Stimulated activated CD8-positive, alpha-beta memory T cell treated with anti-CD3 and anti-CD28 coated beads, Interleukin-4, amount 100 ng/mL, for 24 hours (primary cell): ENCODE data around the gene TNFSF11.

Source experiments
- DNase-seq: peaks from one replicate; pipeline ENCODE4 v3.0.0-alpha.2; 2020; ENCODE audit warnings: low read depth

The TNFSF11 gene

DNA sequence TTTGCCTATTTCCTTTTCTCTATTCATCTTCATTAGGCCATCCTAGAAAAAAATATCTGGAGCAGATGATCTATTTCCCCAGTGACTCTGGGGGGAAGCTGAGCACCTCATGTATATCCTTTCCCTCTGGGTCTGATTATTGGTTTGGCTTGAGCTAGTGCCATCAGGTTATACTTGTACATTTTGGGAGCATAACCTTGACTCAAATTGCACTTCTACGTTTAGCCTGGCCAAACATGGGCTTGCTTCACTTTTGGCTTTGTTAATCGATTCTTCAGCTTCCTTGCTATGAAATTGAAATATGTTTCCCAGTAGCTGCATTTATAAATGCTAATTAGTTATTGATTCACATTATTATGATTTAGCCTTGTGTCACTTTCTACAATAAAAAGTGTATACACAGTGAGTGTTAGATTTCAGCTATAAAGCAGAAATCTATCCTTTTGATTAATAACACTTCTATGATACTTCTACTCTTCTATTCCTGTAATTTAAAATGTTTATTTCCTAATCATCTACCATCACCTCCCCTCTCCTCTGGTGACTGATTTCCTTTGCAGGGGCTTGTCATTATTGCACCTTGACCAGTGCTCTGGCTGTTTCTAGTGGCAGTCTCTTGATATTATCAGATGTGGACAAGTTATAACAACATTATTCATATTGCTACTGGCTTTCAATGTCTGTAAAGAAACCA is 37.3 kb downstream of the TNFSF11 start:
- DNase-seq = no peak

GRCh38 chr13:42612021-42612765 is 38.2 kb downstream of the TNFSF11 start:
- no peak for DNase-seq

- no peak for DNase-seq
These were observed 40.6 kb downstream of the TNFSF11 start for GRCh38 chr13:42614436-42615035.

GRCh38 chr13:42615691-42616090 is 41.7 kb downstream of the TNFSF11 start:
- no peak for DNase-seq

DNA sequence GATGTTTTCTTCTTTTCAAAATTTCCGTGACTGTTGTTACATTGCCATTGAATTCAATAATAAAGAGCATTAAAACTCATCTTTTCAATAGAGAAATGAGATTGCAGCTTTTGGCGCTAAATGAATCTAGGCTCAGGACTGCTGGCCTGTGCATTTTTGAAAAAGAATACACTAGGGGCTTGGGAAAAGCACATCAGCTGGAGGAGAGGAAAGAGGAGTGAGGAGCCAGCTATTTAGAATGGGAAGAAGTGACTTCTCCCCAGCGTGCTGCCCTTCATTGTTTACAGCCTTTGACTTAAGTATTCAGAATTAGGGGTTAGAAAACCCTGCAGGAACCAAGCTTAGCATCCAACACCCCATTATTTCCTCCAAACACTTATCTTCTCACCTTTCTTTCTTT is 43.3 kb downstream of the TNFSF11 start:
- DNase-seq = no peak

DNA sequence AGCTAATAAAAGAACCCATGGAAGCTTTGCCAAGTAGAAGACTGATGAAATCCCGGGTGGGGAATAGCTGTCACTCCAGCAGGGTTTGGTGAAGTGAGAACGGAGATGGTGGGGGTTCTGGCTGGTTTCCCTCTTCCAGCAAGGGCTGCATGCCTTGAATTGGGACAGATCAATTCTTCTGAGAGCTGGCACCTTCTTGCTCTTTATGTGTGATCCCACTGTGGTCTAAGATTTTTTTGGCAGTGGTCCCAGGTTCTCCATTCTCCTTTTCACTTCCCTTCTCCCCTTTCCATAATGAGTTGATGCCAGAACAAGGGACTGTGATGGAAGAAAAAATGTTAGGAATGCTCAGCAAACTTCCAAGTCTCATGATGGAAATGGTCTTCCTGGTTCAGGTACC is 50.0 kb downstream of the TNFSF11 start:
- DNase-seq = no peak

DNA sequence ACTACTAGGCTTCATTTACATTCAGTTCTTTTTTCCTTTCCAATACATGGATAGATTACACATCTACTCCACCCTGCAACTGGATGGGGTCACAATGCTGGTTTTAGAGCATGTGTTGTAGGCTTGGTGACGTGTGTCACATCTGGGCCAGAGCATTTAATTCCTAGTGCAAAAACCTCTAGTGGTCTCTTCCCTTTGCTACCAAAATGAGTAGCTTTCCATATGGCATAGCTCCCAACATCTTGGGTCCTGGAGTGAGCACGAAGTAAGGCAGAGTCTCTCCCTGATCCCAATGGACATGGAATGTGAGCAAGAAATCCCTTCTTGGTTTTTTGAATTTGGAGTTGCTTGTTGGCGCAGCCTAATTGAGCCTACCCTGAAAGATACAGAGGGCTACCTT is 51.7 kb downstream of the TNFSF11 start:
- no peak for DNase-seq

GRCh38 chr13:42626176-42626860 is 52.4 kb downstream of the TNFSF11 start:
- DNase-seq = no peak

- no peak for DNase-seq
These were observed 54.7 kb downstream of the TNFSF11 start for GRCh38 chr13:42628666-42629065.

DNA sequence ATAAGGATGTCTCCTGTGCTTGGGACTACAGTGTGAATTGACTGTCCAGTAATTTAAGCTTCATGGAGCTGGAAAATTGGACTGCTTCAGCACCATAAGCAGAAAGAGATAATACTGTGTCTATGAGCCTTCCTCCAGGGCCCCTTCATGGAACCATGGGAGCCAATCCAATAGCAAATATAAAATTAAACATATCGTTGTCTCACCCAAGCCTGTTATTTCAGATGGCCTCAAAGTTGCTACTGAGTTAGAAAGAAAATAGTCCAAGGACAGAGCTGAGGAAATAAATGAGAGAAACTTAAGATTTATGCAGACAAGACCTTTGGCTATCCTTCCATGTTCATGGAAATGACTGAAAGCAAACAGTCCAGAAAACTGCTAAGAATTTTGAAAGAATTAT is 57.2 kb downstream of the TNFSF11 start:
- DNase-seq = no peak

GRCh38 chr13:42633495-42633894 is 59.5 kb downstream of the TNFSF11 start:
- DNase-seq = no peak

- no peak for DNase-seq
These were observed 64.1 kb downstream of the TNFSF11 start for GRCh38 chr13:42638101-42638500.

GRCh38 chr13:42638886-42639285 is 64.9 kb downstream of the TNFSF11 start:
- DNase-seq = no peak

DNA sequence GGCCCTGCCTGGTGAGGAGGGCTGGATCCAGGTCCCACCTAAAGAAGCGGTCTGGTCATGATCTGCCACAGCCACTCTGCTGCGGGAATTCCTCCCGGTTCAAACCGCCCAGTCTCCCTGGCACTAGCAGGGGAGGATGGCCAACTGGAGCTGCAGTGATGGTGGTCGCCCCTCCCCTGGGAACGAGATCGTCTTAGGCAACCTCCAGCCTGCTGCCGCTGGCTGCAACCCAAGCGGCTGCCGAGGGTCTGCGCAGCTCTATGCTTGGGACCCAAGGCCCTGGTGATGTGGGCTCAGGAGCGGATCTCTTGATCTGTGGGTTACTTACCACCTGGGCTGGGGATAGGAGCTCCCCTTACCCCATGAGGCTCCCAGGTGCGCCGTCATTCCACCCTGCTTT is 69.1 kb downstream of the TNFSF11 start:
- DNase-seq = no peak

GRCh38 chr13:42644841-42645240 is 70.9 kb downstream of the TNFSF11 start:
- DNase-seq = no peak

GRCh38 chr13:42645717-42646116 is 71.8 kb downstream of the TNFSF11 start:
- DNase-seq = no peak

DNA sequence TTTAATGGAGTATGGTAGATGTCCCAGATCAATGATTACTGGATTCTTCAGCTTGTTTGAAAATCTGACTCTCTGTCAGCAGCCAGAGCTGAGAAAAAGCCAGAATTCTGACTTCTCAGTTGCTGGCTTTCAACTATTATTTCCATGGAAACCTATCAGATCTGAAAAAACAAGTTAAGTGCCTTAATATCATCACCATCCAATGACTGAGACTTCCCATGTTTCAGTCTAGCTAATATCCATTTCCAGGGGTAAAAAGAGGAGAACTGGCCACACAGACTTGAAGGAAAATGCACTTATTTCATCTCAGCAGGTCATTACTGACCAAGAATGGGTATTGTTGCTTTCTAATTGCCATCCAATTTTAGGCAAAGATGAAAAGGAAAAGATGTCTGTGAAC is 75.2 kb downstream of the TNFSF11 start:
- no peak for DNase-seq

- no peak for DNase-seq
These were observed 75.9 kb downstream of the TNFSF11 start for GRCh38 chr13:42649831-42650230.

DNA sequence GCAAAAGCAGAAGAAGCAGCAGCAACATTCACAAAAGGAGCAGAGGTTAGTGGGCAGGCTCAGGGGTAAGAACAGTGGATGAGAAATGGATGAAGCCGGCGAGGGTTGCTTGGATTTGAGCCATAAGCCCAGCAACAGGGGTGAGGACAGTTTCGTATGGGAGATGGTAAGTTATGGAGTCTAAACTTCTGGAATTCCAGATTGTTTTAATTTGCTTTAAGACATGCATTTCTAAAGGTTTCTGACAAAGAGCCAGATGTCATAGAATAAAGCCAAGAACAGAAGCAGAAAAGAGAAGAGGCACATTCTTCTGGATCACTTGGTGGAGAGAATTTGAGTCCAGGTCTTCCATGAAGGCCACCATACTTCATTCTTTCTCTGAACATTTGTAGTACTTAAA is 76.6 kb downstream of the TNFSF11 start:
- no peak for DNase-seq

GRCh38 chr13:42651936-42652641 is 78.1 kb downstream of the TNFSF11 start:
- DNase-seq = no peak

GRCh38 chr13:42652642-42653415 is 78.9 kb downstream of the TNFSF11 start:
- no peak for DNase-seq
